Neural progenitor cell (in vitro differentiated cells): ENCODE results near the gene CBLB. TPM values are rescaled to one million over a fixed set of nuclear protein-coding genes. Genes with fewer than 3 reads are reported as not detected.

ENCODE experiments used
- DNase-seq: peaks from one replicate; pipeline ENCODE4 v3.0.0-alpha.2; 2016; ENCODE audit warnings: low spot score
- H2AFZ ChIP-seq: fragments of 200-600 bp; sonication (generic); replicated peaks from 2 replicates; pipeline ENCODE4 v1.6.1; 2016; ENCODE audit warnings: antibody characterized with exemption
- H3F3A ChIP-seq: fragments of 200-600 bp; sonication (generic); 2 replicates; pipeline ENCODE4 v1.6.1; 2016; ENCODE audit warnings: antibody characterized with exemption, low read depth
- H3K27ac ChIP-seq: fragments of 200-600 bp; sonication (generic); 2 replicates; pipeline ENCODE4 v1.5.1; 2016; ENCODE audit warnings: mild to moderate bottlenecking
- H3K27me3 ChIP-seq: fragments of 200-600 bp; sonication (generic); 2 replicates; pipeline ENCODE4 v1.6.1; 2016; ENCODE audit warnings: mild to moderate bottlenecking, moderate library complexity
- H3K36me3 ChIP-seq: fragments of 200-600 bp; sonication (generic); 2 replicates; pipeline ENCODE4 v1.5.1; 2016
- H3K4me1 ChIP-seq: fragments of 200-600 bp; sonication (generic); 2 replicates; pipeline ENCODE4 v1.6.1; 2016; ENCODE audit warnings: mixed run types
- H3K4me2 ChIP-seq: fragments of 200-600 bp; sonication (generic); 2 replicates; pipeline ENCODE4 v1.6.1; 2016
- H3K4me3 ChIP-seq: fragments of 200-600 bp; sonication (generic); 2 replicates; pipeline ENCODE4 v1.5.1; 2016
- H3K79me2 ChIP-seq: fragments of 200-600 bp; sonication (generic); 2 replicates; pipeline ENCODE4 v1.6.1; 2016; ENCODE audit warnings: low read depth
- H3K9ac ChIP-seq: fragments of 200-600 bp; sonication (generic); 2 replicates; pipeline ENCODE4 v1.6.1; 2016
- H3K9me3 ChIP-seq: fragments of 200-600 bp; sonication (generic); 2 replicates; pipeline ENCODE4 v1.5.1; 2016; ENCODE audit warnings: low read depth
- H4K20me1 ChIP-seq: fragments of 200-600 bp; sonication (generic); 2 replicates; pipeline ENCODE4 v1.6.1; 2016; ENCODE audit warnings: low read depth
- H3K27ac Mint-ChIP-seq: 3 replicates; pipeline ENCODE4 v1.8.0; 2021; ENCODE audit warnings: mixed read lengths
- H3K27me3 Mint-ChIP-seq: 2 replicates; pipeline ENCODE4 v1.8.0; 2022; ENCODE audit warnings: low read depth, mild to moderate bottlenecking, inconsistent platforms, moderate library complexity, mixed read lengths; ENCODE audit not compliant: insufficient read depth
- H3K36me3 Mint-ChIP-seq: 3 replicates; pipeline ENCODE4 v1.8.0; 2021; ENCODE audit warnings: mixed read lengths
- H3K4me1 Mint-ChIP-seq: 3 replicates; pipeline ENCODE4 v1.8.0; 2021; ENCODE audit warnings: mixed read lengths
- H3K4me3 Mint-ChIP-seq: 3 replicates; pipeline ENCODE4 v1.8.0; 2021; ENCODE audit warnings: mild to moderate bottlenecking, moderate library complexity, mixed read lengths
- H3K9me3 Mint-ChIP-seq: 3 replicates; pipeline ENCODE4 v1.8.0; 2020; ENCODE audit warnings: mixed read lengths
- EZH2 ChIP-seq: fragments of 200-600 bp; sonication (generic); IDR thresholded peaks from 2 replicates; pipeline ENCODE4 v1.6.1; 2017; ENCODE audit warnings: antibody characterized with exemption, mild to moderate bottlenecking, moderate library complexity
- EZH2phosphoT487 ChIP-seq: fragments of 200-600 bp; sonication (generic); IDR thresholded peaks from 2 replicates; pipeline ENCODE4 v1.6.1; 2017; ENCODE audit warnings: antibody characterized with exemption
- total RNA-seq: library from RNA; depleted of rRNA; stranded (reverse); fragments of >200 nt; gene quantifications from 2 replicates; pipeline ENCODE4 v1.2.3, GENCODE V29; 2015; ENCODE audit warnings: low replicate concordance
- TF ChIP-seq, protein P1 (sequence below): fragments of 200-600 bp; sonication (generic); IDR thresholded peaks from 2 replicates; pipeline ENCODE4 v1.5.1; 2017; ENCODE audit warnings: antibody characterized with exemption, mild to moderate bottlenecking

The CBLB gene
- total RNA-seq, 1 donor from 2014 or later: 105 TPM

DNA sequence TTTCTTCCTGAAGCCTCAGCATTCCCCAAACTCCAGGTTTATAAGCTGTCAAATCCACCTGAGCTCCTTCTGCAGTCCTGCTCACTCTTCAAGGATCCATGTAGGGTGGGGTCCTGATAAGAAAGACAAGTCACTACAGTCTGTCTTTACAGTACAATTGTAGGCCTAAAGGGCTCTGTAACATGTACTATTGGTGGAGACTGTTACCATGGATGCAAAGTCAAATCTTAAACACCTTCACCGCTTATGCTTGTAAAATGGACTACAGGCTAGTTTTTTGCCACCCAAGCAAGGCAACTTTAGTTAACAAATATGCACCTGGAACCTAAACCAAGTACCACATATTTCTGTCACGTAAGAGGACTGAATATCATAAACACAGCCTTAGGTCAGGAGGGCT is 44.7 kb downstream of the CBLB start:
- Histone ChIP-seq H3K36me3 (no peaks in the 10 kb centered on the region), H3K9me3 (no peaks in the 10 kb centered on the region), H3F3A (no peaks in the 10 kb centered on the region), H3K9ac (no peak overlapping the region), H3K4me1 (no peaks in the 10 kb centered on the region), H3K27me3 (no peaks in the 10 kb centered on the region), H4K20me1 (peaks cover 5% of the 10 kb centered on the region), H3K27ac (no peak overlapping the region), H3K4me3 (no peak overlapping the region), H3K4me2 (no peak overlapping the region), H2AFZ (no peak overlapping the region), H3K79me2 (peaks cover 69% of the 10 kb centered on the region)
- H3K36me3 Mint-ChIP-seq: peaks cover 42% of the 10 kb centered on the region
- H3K9me3 Mint-ChIP-seq: peaks cover 4% of the 10 kb centered on the region
- no peak overlapping the region for H3K27ac Mint-ChIP-seq
- H3K4me3 Mint-ChIP-seq: no peak overlapping the region
- TF ChIP-seq EZH2 (no peak), EZH2phosphoT487 (no peak)
- TF ChIP-seq, protein P1, sequence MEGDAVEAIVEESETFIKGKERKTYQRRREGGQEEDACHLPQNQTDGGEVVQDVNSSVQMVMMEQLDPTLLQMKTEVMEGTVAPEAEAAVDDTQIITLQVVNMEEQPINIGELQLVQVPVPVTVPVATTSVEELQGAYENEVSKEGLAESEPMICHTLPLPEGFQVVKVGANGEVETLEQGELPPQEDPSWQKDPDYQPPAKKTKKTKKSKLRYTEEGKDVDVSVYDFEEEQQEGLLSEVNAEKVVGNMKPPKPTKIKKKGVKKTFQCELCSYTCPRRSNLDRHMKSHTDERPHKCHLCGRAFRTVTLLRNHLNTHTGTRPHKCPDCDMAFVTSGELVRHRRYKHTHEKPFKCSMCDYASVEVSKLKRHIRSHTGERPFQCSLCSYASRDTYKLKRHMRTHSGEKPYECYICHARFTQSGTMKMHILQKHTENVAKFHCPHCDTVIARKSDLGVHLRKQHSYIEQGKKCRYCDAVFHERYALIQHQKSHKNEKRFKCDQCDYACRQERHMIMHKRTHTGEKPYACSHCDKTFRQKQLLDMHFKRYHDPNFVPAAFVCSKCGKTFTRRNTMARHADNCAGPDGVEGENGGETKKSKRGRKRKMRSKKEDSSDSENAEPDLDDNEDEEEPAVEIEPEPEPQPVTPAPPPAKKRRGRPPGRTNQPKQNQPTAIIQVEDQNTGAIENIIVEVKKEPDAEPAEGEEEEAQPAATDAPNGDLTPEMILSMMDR: no peak
- peaks cover 2% of the 10 kb centered on the region for H3K27me3 Mint-ChIP-seq
- peaks cover 7% of the 10 kb centered on the region for H3K4me1 Mint-ChIP-seq
- DNase-seq: no peak

DNA sequence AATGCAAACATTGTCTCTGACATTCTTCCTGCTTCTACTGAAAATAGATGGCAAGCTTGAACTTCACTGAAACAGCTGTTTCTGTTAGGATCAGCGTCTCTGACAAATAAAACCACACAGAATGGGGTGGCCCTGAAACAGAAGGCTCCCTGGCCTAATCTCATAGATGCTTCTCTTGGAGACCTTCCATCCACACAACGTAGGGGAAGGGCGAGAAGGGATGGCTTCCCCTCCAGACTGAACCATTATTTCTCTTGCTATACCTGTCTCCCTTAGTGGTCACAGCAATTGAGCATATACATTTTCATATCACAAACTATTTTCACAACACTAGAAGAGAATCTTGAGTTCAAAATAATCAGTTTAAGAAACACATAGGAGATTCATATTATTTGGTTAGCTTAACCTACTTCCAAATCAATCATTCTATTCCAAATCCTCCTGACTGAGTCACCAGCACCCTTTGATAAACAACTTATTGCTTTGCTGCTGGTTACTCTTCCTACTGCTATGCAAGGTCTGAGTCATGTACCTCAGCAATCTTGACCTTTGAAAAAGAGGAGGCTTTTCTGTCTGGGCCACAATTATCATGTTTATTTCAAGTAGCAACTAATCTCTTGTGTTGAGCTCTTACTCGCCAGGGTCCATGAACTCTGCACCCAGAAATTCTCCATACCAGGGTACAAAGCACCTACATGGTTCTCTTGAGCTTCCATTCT is 45.5 kb downstream of the CBLB start:
- Histone ChIP-seq H3K4me2 (no peak overlapping the region), H3K27me3 (no peaks in the 10 kb centered on the region), H3K36me3 (no peaks in the 10 kb centered on the region), H3K27ac (no peak overlapping the region), H4K20me1 (peaks cover 5% of the 10 kb centered on the region), H3K9ac (no peak overlapping the region), H3K9me3 (no peaks in the 10 kb centered on the region), H3K4me3 (no peak overlapping the region), H2AFZ (no peak overlapping the region), H3K4me1 (no peaks in the 10 kb centered on the region), H3K79me2 (peaks cover 69% of the 10 kb centered on the region), H3F3A (no peaks in the 10 kb centered on the region)
- H3K9me3 Mint-ChIP-seq: peaks cover 4% of the 10 kb centered on the region
- peaks cover 39% of the 10 kb centered on the region for H3K36me3 Mint-ChIP-seq
- H3K27ac Mint-ChIP-seq: no peak overlapping the region
- H3K4me1 Mint-ChIP-seq: peaks cover 7% of the 10 kb centered on the region
- no peak overlapping the region for H3K4me3 Mint-ChIP-seq
- no peak for DNase-seq
- H3K27me3 Mint-ChIP-seq: peaks cover 2% of the 10 kb centered on the region
- TF ChIP-seq EZH2: no peak
- TF ChIP-seq EZH2phosphoT487: no peak
- TF ChIP-seq, protein P1: no peak

- H3K36me3 ChIP-seq: no peaks in the 10 kb centered on the region
These were observed 46.4 kb downstream of the CBLB start for GRCh38 chr3:105822171-105823123.

More at GRCh38 chr3:105822171-105823123, 46.4 kb downstream of the CBLB start:
- peaks cover 37% of the 10 kb centered on the region for H3K36me3 Mint-ChIP-seq
- no peaks in the 10 kb centered on the region for H3K27me3 ChIP-seq
- peaks cover 4% of the 10 kb centered on the region for H3K9me3 Mint-ChIP-seq
- no peak overlapping the region for H3K27ac Mint-ChIP-seq
- TF ChIP-seq, protein P1: no peak
- no peak for TF ChIP-seq EZH2phosphoT487
- no peak for TF ChIP-seq EZH2
- H3K4me1 Mint-ChIP-seq: peaks cover 3% of the 10 kb centered on the region
- no peak overlapping the region for H3K4me3 ChIP-seq
- no peak for DNase-seq
- peaks cover 5% of the 10 kb centered on the region for H4K20me1 ChIP-seq
- H3K27ac ChIP-seq: no peak overlapping the region
- peaks cover 2% of the 10 kb centered on the region for H3K27me3 Mint-ChIP-seq
- peaks cover 69% of the 10 kb centered on the region for H3K79me2 ChIP-seq
- no peak overlapping the region for H3K4me2 ChIP-seq
- H3K9me3 ChIP-seq: no peaks in the 10 kb centered on the region
- H3K4me3 Mint-ChIP-seq: no peak overlapping the region
- H3K9ac ChIP-seq: no peak overlapping the region
- no peaks in the 10 kb centered on the region for H3F3A ChIP-seq
- no peaks in the 10 kb centered on the region for H3K4me1 ChIP-seq
- H2AFZ ChIP-seq: no peak overlapping the region
